ENCODE data around the gene MTX1.

DNA sequence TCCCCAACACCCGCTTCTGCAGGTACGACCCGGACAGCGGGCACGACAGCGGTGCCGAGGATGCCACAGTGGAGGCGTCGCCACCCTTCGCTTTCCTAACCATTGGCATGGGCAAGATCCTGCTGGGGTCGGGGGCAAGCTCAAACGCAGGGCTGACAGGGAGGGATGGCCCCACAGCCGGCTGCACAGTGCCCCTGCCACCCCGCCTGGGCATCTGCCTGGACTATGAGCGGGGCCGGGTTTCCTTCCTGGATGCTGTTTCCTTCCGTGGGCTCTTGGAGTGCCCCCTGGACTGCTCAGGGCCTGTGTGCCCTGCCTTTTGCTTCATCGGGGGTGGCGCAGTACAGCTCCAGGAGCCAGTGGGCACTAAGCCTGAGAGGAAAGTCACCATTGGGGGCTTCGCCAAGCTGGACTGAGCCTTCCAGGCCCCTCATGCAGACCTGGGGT, 24.7 kb upstream of the MTX1 start:
- TF ChIP-seq POLR2AphosphoS5 (IDR thresholded peaks at IDR 0.05): no peak
- TF ChIP-seq POLR2A (IDR thresholded peaks at IDR 0.05; ENCODE audit: low read depth): no peak
- TF ChIP-seq, protein P1, sequence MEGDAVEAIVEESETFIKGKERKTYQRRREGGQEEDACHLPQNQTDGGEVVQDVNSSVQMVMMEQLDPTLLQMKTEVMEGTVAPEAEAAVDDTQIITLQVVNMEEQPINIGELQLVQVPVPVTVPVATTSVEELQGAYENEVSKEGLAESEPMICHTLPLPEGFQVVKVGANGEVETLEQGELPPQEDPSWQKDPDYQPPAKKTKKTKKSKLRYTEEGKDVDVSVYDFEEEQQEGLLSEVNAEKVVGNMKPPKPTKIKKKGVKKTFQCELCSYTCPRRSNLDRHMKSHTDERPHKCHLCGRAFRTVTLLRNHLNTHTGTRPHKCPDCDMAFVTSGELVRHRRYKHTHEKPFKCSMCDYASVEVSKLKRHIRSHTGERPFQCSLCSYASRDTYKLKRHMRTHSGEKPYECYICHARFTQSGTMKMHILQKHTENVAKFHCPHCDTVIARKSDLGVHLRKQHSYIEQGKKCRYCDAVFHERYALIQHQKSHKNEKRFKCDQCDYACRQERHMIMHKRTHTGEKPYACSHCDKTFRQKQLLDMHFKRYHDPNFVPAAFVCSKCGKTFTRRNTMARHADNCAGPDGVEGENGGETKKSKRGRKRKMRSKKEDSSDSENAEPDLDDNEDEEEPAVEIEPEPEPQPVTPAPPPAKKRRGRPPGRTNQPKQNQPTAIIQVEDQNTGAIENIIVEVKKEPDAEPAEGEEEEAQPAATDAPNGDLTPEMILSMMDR (IDR thresholded peaks at IDR 0.05): no peak
- no peak for TF ChIP-seq EP300 (IDR thresholded peaks at IDR 0.05)

Data from esophagus muscularis mucosa (tissue), 4 donors.